ENCODE data around the gene CBARP. TPM values are rescaled to one million over a fixed set of nuclear protein-coding genes. Genes with fewer than 3 reads are reported as not detected.
A peak's percentile ranks its signal among the peaks of the same experiment; 100 is the strongest.

The CBARP gene
- total RNA-seq, 2 experiments from 2014 or later: 0.09 to 0.13 TPM

DNA sequence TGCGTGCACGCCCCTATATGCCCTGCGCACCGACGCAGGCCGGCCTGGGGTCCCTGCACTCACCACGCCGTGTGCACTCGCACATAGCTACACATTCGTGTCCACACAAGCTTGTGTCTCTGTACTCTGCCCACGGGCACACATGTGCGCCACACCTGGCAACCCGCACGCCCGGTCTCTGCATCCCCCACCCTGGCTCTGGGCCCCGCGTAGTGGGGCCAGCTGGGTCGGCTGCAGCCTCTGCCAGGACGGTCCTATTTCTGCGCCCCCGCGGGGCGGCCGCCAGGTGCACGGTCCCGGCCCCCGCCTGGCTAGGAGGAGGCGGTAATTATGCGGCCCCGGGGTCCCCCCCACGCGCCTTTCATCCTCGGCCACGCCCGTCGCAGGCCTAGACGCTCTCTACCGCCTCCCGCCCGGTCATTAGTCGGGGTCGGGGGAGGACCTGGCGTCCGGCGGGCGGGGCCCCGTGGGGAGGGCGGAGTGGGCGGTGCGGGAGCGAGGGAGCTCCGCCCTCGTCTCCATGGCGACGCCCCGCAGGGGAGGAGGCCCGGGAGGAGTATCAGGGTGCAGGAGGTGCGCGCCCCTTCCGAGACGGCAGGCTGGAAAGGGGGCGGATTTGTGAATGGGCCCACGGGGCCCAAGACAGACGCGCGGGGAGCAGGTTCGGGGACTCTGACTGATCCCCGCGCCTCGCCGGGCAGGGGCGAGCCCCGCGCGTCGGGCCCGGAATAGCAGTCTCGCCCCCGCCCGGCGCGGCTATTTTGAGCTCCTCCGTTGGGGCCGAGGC lies 28.5 kb upstream of the CBARP start:
- TF ChIP-seq EZH2phosphoT487 (IDR thresholded peaks at IDR 0.05; ENCODE audit: borderline replicate concordance, low read depth, low read length): no peak
- TF ChIP-seq, protein P1, sequence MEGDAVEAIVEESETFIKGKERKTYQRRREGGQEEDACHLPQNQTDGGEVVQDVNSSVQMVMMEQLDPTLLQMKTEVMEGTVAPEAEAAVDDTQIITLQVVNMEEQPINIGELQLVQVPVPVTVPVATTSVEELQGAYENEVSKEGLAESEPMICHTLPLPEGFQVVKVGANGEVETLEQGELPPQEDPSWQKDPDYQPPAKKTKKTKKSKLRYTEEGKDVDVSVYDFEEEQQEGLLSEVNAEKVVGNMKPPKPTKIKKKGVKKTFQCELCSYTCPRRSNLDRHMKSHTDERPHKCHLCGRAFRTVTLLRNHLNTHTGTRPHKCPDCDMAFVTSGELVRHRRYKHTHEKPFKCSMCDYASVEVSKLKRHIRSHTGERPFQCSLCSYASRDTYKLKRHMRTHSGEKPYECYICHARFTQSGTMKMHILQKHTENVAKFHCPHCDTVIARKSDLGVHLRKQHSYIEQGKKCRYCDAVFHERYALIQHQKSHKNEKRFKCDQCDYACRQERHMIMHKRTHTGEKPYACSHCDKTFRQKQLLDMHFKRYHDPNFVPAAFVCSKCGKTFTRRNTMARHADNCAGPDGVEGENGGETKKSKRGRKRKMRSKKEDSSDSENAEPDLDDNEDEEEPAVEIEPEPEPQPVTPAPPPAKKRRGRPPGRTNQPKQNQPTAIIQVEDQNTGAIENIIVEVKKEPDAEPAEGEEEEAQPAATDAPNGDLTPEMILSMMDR (conservative IDR thresholded peaks at IDR 0.05; ENCODE audit: low read length): no peak
- H3K36me3 ChIP-seq (ENCODE audit: insufficient read depth, low read length): peaks cover 23% of the 10 kb centered on the region
- DNase-seq (ENCODE audit: low spot score): peak; percentile 93
- intact Hi-C loops (cut with micrococcal nuclease; ENCODE audit: unreplicated experiment): loop anchor here (1.0 to 10.0 kb wide), 3 partner anchors 17 to 381 kb away; partner anchors contain the start of genes CNN2, RNU6-2 and TMEM259
- H3K4me3 ChIP-seq (ENCODE audit: low read depth, low read length, poor library complexity, severe bottlenecking): peak overlapping the region; percentile 82
- H2AFZ ChIP-seq (ENCODE audit: low read length): peak overlapping the region; percentile 32; the same call in 1 of the 2 replicates
- no TSS peak for BruUV-seq (replicated peaks)
- H3K79me2 ChIP-seq (ENCODE audit: insufficient read depth, low read depth, low read length): peaks cover 37% of the 10 kb centered on the region
- H3K9me2 ChIP-seq (ENCODE audit: insufficient read depth, low read length): no peaks in the 10 kb centered on the region
- H3K9me3 ChIP-seq (ENCODE audit: low read length): no peaks in the 10 kb centered on the region
- H3K4me2 ChIP-seq (ENCODE audit: low read length): peak overlapping the region; percentile 97
- H3K27ac ChIP-seq (ENCODE audit: low read depth, low read length, poor library complexity, severe bottlenecking): peak overlapping the region; percentile 93
- H4K20me1 ChIP-seq (ENCODE audit: insufficient read depth, low read length): peaks cover 3% of the 10 kb centered on the region; the same call in 1 of the 2 replicates
- POLR2A ChIA-PET: interaction anchor here (1.0 to 1.4 kb wide), 2 partner anchors 9 to 22 kb away, joined by 3 to 4 read pairs; partner anchors contain the start of gene FAM174C
- H3K4me1 ChIP-seq (ENCODE audit: insufficient read depth, low read length, poor library complexity, severe bottlenecking): peaks cover 76% of the 10 kb centered on the region
- CTCF ChIA-PET (ENCODE audit: unreplicated experiment): interaction anchor here (0.6 to 1.7 kb wide), 2 partner anchors 15 to 22 kb away, joined by 3 to 24 read pairs; no protein-coding TSS in a partner anchor

DNA sequence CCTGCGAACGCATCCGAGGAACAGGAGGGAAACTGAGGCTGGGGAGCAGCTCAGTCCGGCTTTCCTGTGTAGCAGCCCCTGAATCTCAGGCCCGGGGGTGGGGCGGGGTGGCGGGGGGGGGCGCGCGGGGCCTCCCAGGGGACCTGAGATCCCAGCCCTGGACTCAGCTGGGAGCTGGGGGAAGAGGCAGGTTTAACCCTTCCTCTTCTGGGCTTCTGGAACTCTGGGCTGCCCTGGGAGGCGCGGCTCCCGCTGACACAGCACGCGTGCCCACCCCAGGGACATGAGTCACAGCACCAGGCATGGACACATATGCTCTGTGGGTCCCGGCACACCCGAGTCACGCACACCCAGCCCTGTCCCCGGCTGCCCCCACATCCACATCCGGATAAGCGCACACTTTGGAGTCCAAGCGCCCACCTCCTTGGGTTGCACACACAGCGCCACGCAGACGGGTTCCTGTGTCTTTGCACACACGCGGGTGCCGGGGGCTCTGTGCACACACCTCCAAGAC lies 27.9 kb upstream of the CBARP start:
- intact Hi-C loops (cut with micrococcal nuclease; ENCODE audit: unreplicated experiment): loop anchor here (1.0 to 10.0 kb wide), 3 partner anchors 16 to 382 kb away; partner anchors contain the start of genes CNN2, RNU6-2 and TMEM259
- DNase-seq (ENCODE audit: low spot score): no peak
- ChIA-PET CTCF (ENCODE audit: unreplicated experiment) (interaction anchor here (1.7 kb wide), 1 partner anchor 21 kb away, joined by 24 read pairs; no protein-coding TSS in a partner anchor), POLR2A (interaction anchor here (1.4 kb wide), 1 partner anchor 9 kb away, joined by 3 read pairs; the partner anchor contains the start of gene FAM174C)
- Histone ChIP-seq H3K4me3 (ENCODE audit: low read depth, low read length, poor library complexity, severe bottlenecking) (peak overlapping the region; percentile 82), H4K20me1 (ENCODE audit: insufficient read depth, low read length) (peaks cover 3% of the 10 kb centered on the region; the same call in 1 of the 2 replicates), H2AFZ (ENCODE audit: low read length) (no peak overlapping the region), H3K79me2 (ENCODE audit: insufficient read depth, low read depth, low read length) (peaks cover 30% of the 10 kb centered on the region), H3K36me3 (ENCODE audit: insufficient read depth, low read length) (peaks cover 17% of the 10 kb centered on the region), H3K27ac (ENCODE audit: low read depth, low read length, poor library complexity, severe bottlenecking) (peak overlapping the region; percentile 93), H3K4me1 (ENCODE audit: insufficient read depth, low read length, poor library complexity, severe bottlenecking) (peaks cover 69% of the 10 kb centered on the region), H3K9me2 (ENCODE audit: insufficient read depth, low read length) (no peaks in the 10 kb centered on the region), H3K4me2 (ENCODE audit: low read length) (peak overlapping the region; percentile 97), H3K9me3 (ENCODE audit: low read length) (no peaks in the 10 kb centered on the region)
- TF ChIP-seq, protein P1 (conservative IDR thresholded peaks at IDR 0.05; ENCODE audit: low read length): no peak
- no TSS peak for BruUV-seq (replicated peaks)

All from OCI-LY7 (cell line).